Type B pancreatic cell (in vitro differentiated cells): Measurements from ENCODE around the gene ITGB3. TPM values are rescaled to one million over a fixed set of nuclear protein-coding genes. Genes with fewer than 3 reads are reported as not detected.

ENCODE experiments used
- DNase-seq: peaks from one replicate; pipeline ENCODE4 v3.0.0; 2021; ENCODE audit warnings: mixed read lengths; ENCODE audit not compliant: unreplicated experiment; ENCODE audit errors: extremely low spot score
- H3K27ac Mint-ChIP-seq: 2 replicates; pipeline ENCODE4 v1.8.0; 2021; ENCODE audit warnings: mild to moderate bottlenecking, mixed read lengths
- H3K27me3 Mint-ChIP-seq: 2 replicates; pipeline ENCODE4 v1.8.0; 2021; ENCODE audit warnings: mixed read lengths
- H3K36me3 Mint-ChIP-seq: 2 replicates; pipeline ENCODE4 v1.8.0; 2021; ENCODE audit warnings: mixed read lengths
- H3K4me1 Mint-ChIP-seq: one replicate; pipeline ENCODE4 v1.8.0; 2021; ENCODE audit warnings: mixed read lengths; ENCODE audit not compliant: unreplicated experiment
- H3K4me3 Mint-ChIP-seq: 2 replicates; pipeline ENCODE4 v1.8.0; 2021; ENCODE audit warnings: mild to moderate bottlenecking, mixed read lengths
- H3K9me3 Mint-ChIP-seq: 2 replicates; pipeline ENCODE4 v1.8.0; 2021; ENCODE audit warnings: mixed read lengths
- CTCF ChIP-seq: fragments of 200-600 bp; sonication (generic); conservative IDR thresholded peaks from 2 replicates; pipeline ENCODE4 v1.5.0; 2021; ENCODE audit warnings: antibody characterized with exemption, mild to moderate bottlenecking
- total RNA-seq: library from RNA; stranded (reverse); gene quantifications from 2 replicates; pipeline ENCODE4 v1.2.1, GENCODE V29; 2021; ENCODE audit warnings: low replicate concordance

ITGB3 gene
- total RNA-seq, 1 donor from 2014 or later: 1.6 TPM

DNA sequence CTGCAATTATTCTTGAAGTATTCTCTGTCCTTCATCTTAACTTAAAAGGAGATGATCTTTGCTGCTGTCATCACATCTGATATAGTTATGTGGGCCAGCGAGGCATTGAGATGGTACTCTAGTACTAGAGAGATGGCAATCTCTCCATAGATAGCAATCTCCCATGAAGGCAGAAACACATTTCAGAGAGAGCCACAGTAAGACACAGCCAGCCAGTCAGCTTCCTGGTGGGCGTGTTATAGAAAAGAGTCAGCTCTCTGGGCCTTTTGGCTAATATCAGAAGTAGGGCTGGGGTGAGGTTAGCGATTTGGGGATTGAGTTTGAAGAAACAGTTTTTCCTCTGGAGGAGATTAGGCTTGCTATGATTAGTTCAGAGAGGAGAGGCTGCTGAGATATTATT, 47.5 kb downstream of the ITGB3 start:
- Mint-ChIP-seq H3K9me3 (no peaks in the 10 kb centered on the region), H3K4me1 (no peaks in the 10 kb centered on the region), H3K27me3 (no peaks in the 10 kb centered on the region), H3K36me3 (no peaks in the 10 kb centered on the region), H3K4me3 (no peak overlapping the region), H3K27ac (no peak overlapping the region)
- TF ChIP-seq CTCF: no peak
- peak; percentile 22 for DNase-seq

DNA sequence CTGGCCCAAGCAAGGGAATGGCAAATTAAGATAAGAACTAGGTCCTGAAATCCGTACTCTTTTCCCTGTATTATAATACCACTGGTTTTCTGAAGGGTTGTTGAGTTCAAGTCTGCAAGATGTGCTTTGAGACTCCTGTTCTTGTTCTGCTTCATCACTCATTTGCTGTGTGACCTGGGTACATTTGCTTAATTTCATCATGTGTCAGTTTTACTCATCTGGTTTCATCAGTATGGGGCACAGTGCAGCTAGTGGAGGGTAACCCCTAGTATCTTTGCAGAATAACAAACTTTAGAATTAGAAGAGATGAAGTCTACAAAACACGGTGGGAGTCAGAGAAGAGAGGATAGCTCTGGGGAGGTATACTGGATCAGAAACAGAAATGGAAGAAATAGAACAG, 48.2 kb downstream of the ITGB3 start:
- no peak overlapping the region for H3K27ac Mint-ChIP-seq
- H3K27me3 Mint-ChIP-seq: no peaks in the 10 kb centered on the region
- no peaks in the 10 kb centered on the region for H3K36me3 Mint-ChIP-seq
- TF ChIP-seq CTCF: no peak
- H3K9me3 Mint-ChIP-seq: no peaks in the 10 kb centered on the region
- DNase-seq: peak; percentile 7
- no peaks in the 10 kb centered on the region for H3K4me1 Mint-ChIP-seq
- no peak overlapping the region for H3K4me3 Mint-ChIP-seq

- peak; percentile 2 for DNase-seq
- H3K4me1 Mint-ChIP-seq: no peaks in the 10 kb centered on the region
- H3K27ac Mint-ChIP-seq: no peak overlapping the region
- no peak overlapping the region for H3K4me3 Mint-ChIP-seq
- H3K27me3 Mint-ChIP-seq: no peaks in the 10 kb centered on the region
- no peak for TF ChIP-seq CTCF
- no peaks in the 10 kb centered on the region for H3K36me3 Mint-ChIP-seq
- no peaks in the 10 kb centered on the region for H3K9me3 Mint-ChIP-seq
These were observed 50.6 kb downstream of the ITGB3 start for GRCh38 chr17:47304186-47304585.

GRCh38 chr17:47305302-47305923, 51.8 kb downstream of the ITGB3 start:
- H3K4me1 Mint-ChIP-seq: peaks cover 6% of the 10 kb centered on the region
- H3K4me3 Mint-ChIP-seq: no peak overlapping the region
- H3K27me3 Mint-ChIP-seq: peaks cover 3% of the 10 kb centered on the region
- no peak overlapping the region for H3K27ac Mint-ChIP-seq
- H3K36me3 Mint-ChIP-seq: no peaks in the 10 kb centered on the region
- TF ChIP-seq CTCF: no peak
- no peaks in the 10 kb centered on the region for H3K9me3 Mint-ChIP-seq
- peak; percentile 16 for DNase-seq

DNA sequence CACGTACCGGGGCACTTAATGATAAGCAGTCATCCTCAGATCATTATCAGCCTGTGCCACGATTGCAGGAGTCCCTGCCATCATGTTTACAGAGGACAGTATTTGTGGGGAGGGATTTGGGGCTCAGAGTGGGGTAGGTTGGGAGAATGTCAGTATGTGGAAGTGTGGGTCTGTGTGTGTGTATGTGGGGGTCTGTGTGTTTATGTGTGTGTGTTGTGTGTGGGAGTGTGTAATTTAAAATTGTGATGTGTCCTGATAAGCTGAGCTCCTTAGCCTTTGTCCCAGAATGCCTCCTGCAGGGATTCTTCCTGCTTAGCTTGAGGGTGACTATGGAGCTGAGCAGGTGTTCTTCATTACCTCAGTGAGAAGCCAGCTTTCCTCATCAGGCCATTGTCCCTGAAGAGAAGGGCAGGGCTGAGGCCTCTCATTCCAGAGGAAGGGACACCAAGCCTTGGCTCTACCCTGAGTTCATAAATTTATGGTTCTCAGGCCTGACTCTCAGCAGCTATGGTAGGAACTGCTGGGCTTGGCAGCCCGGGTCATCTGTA, 56.6 kb downstream of the ITGB3 start:
- no peaks in the 10 kb centered on the region for H3K36me3 Mint-ChIP-seq
- TF ChIP-seq CTCF: no peak
- no peak overlapping the region for H3K4me3 Mint-ChIP-seq
- H3K9me3 Mint-ChIP-seq: no peaks in the 10 kb centered on the region
- peaks cover 7% of the 10 kb centered on the region for H3K4me1 Mint-ChIP-seq
- peaks cover 3% of the 10 kb centered on the region for H3K27me3 Mint-ChIP-seq
- DNase-seq: peak; percentile 27
- H3K27ac Mint-ChIP-seq: no peak overlapping the region

- no peak for TF ChIP-seq CTCF
- Mint-ChIP-seq H3K4me1 (peaks cover 11% of the 10 kb centered on the region), H3K9me3 (no peaks in the 10 kb centered on the region), H3K4me3 (no peak overlapping the region), H3K36me3 (no peaks in the 10 kb centered on the region), H3K27me3 (peaks cover 3% of the 10 kb centered on the region), H3K27ac (no peak overlapping the region)
- DNase-seq: no peak
These were observed 57.8 kb downstream of the ITGB3 start for GRCh38 chr17:47311420-47311819.
